Right lobe of liver (tissue), 4 donors: ENCODE results near the gene DISP3.

Experiments used
- CTCF ChIP-seq, 4 donors: fragments of 200-600 bp in 3 of 4; fragments of 450-650 bp in 1 of 4; IDR thresholded peaks; one replicate each; pipeline versions ENCODE4 v1.5.1 to v1.8.0; 2016 to 2022; ENCODE audit warnings: antibody characterized with exemption in 4 of 4, mild to moderate bottlenecking in 2 of 4
- POLR2A ChIP-seq: fragments of 450-650 bp; IDR thresholded peaks from one replicate; pipeline ENCODE4 v1.6.1; 2017; ENCODE audit warnings: antibody characterized with exemption, mild to moderate bottlenecking
- donor health status: DM: no; HTN: no; CAD: no.
- donor health status: DM: no; HTN: no; CAD: no.
- donor health status: DM: no; HTN: yes; CAD: no.

GRCh38 chr1:11569551-11569950 is 90.6 kb downstream of the DISP3 start:
- no peak for TF ChIP-seq CTCF (IDR thresholded peaks at IDR 0.05)
- TF ChIP-seq POLR2A: no peak
